Measurements from ENCODE around the gene H2AZ2. TPM values are rescaled to one million over a fixed set of nuclear protein-coding genes. Genes with fewer than 3 reads are reported as not detected.

The H2AZ2 gene
- total and polyA plus RNA-seq, 8 donors: 32.4 to 194 (median 104) TPM

DNA sequence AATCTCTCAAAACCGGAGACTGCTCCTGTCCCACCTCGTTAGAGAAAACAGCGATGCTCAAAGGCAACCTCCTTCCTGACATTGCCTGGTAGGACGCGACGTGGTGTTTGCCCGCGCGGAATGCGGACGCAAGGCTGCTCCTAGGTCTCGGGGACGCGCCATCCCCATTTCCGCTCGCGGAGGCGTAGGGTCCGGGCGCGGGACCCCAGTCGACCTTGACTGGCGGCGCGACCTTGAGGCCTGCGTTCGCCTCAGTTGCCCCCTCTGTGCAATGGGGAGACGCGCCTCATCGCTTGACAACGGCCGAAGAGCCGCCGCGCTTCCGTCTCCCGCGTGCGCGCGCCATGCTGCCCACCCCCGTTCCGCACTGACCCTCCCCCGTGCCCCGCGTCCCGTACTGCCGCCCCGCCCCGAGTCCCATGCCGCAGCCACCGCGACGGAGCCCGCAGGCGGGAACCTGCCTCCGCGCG, 51.8 kb downstream of the H2AZ2 start:
- TF ChIP-seq CTCF (IDR thresholded peaks at IDR 0.05) (no peak), POLR2AphosphoS5 (IDR thresholded peaks at IDR 0.05) (no peak), POLR2A (IDR thresholded peaks at IDR 0.05) (no peak), EP300 (IDR thresholded peaks at IDR 0.05) (no peak)
- Histone ChIP-seq H3K4me3 (peak overlapping the region; percentile 72 to 85 (median 80)), H3K27ac (peak overlapping the region; percentile 98 to 100 (median 99)), H3K36me3 (peaks cover 20 to 26% (median 24%) of the 10 kb centered on the region in 4 donors), H3K4me1 (peaks cover 21 to 53% (median 31%) of the 10 kb centered on the region in 4 donors), H3K27me3 (no peaks in the 10 kb centered on the region), H3K9me3 (no peaks in the 10 kb centered on the region)
- WGBS, 5 donors: 0 to 1% (median 1%) methylated on average over 17 to 59 of the region's 59 CpGs
- no peak for DNase-seq
- intact Hi-C loops (cut with DNase I; ENCODE audit: low total_unique reads): no loop called here

- WGBS, 5 donors: 39 to 44% (median 41%) methylated on average over 3 of the region's 3 CpGs
- no peak overlapping the region for H3K4me3 ChIP-seq
Measured at GRCh38 chr7:44794331-44794730, 53.6 kb downstream of the H2AZ2 start.

GRCh38 chr7:44793919-44794318, 54.0 kb downstream of the H2AZ2 start:
- H3K27ac ChIP-seq: no peak overlapping the region
- peaks cover 14 to 35% (median 23%) of the 10 kb centered on the region in 4 donors for H3K4me1 ChIP-seq
- H3K27me3 ChIP-seq: no peaks in the 10 kb centered on the region
- H3K9me3 ChIP-seq: no peaks in the 10 kb centered on the region
- TF ChIP-seq POLR2A (IDR thresholded peaks at IDR 0.05) (no peak), POLR2AphosphoS5 (IDR thresholded peaks at IDR 0.05) (no peak), EP300 (IDR thresholded peaks at IDR 0.05) (no peak), CTCF (IDR thresholded peaks at IDR 0.05) (no peak)
- no peak for DNase-seq
- intact Hi-C loops (cut with DNase I; ENCODE audit: low total_unique reads): no loop called here
- 72 to 85% (median 79%) methylated on average over 5 of the region's 5 CpGs for WGBS, 5 donors
- no peak overlapping the region for H3K4me3 ChIP-seq
- peaks cover 0 to 4% (median 2%) of the 10 kb centered on the region in 4 donors for H3K36me3 ChIP-seq

More at GRCh38 chr7:44794331-44794730, 53.6 kb downstream of the H2AZ2 start:
- TF ChIP-seq CTCF (IDR thresholded peaks at IDR 0.05): no peak
- TF ChIP-seq EP300 (IDR thresholded peaks at IDR 0.05): no peak
- no peak for TF ChIP-seq POLR2AphosphoS5 (IDR thresholded peaks at IDR 0.05)
- TF ChIP-seq POLR2A (IDR thresholded peaks at IDR 0.05): no peak
- peaks cover 19 to 39% (median 27%) of the 10 kb centered on the region in 4 donors for H3K4me1 ChIP-seq
- DNase-seq: no peak
- H3K9me3 ChIP-seq: no peaks in the 10 kb centered on the region
- H3K27ac ChIP-seq: no peak overlapping the region
- intact Hi-C loops (cut with DNase I; ENCODE audit: low total_unique reads): no loop called here
- H3K27me3 ChIP-seq: no peaks in the 10 kb centered on the region
- peaks cover 3 to 8% (median 7%) of the 10 kb centered on the region in 4 donors for H3K36me3 ChIP-seq

DNA sequence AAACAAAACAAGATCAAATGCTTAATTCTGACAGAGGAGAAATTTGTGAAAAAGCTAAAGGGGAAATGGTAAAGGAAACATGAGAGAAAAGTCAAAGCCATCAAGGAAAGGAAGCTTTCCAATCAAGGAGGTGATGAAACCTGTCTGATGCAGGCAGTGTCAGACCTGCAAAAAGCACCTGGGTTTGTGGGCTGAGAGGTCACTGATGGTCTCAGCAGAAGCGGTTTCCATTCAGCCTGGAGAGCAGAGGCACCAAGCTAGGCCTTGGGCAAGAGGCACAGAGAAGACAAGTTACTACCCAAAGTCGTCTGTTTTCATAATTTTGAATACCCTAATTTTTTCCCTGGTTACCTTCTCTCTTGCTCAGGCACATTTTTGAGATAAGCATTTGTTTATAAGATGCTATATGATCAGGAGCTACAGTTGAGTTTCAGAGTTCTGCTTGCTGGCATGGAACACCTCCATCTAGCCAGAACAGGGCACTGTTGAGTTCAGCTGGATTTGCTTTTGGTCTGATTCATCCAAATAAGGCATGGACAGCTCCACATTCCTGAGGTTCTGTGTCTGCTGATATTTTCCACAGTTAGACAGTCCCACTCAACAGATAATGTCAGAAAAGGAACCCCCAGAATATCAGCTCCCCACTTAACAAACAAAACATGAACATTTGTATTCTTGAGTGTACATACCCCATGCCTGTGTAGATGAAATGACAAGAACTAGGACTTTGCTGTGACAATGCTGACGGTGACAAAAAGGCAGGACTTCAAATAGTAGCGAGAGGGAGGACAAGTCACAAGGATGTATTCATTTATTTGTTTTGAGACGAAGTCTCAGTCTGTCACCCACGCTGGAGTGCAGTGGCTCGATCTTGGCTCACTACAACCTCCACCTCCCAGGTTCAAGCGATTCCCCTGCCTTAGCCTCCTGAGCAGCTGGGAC, 56.3 kb downstream of the H2AZ2 start:
- peak in 1 of 2 donors; percentile 30 for DNase-seq
- Histone ChIP-seq H3K4me3 (no peak overlapping the region), H3K4me1 (peaks cover 0 to 21% (median 10%) of the 10 kb centered on the region in 4 donors), H3K27ac (peak overlapping the region in 2 of 5 donors; percentile 18 to 53), H3K9me3 (no peaks in the 10 kb centered on the region), H3K36me3 (no peaks in the 10 kb centered on the region), H3K27me3 (no peaks in the 10 kb centered on the region)
- TF ChIP-seq POLR2AphosphoS5 (IDR thresholded peaks at IDR 0.05) (no peak), POLR2A (IDR thresholded peaks at IDR 0.05) (no peak)
- intact Hi-C loops (cut with DNase I; ENCODE audit: low total_unique reads): no loop called here
- 66 to 83% (median 81%) methylated on average over 8 of the region's 8 CpGs for WGBS, 5 donors
